Muscle of leg (tissue), 16 donors: ENCODE results near the gene TMEM52B. TPM values are rescaled to one million over a fixed set of nuclear protein-coding genes. Genes with fewer than 3 reads are reported as not detected.

Source experiments
- DNase-seq: peaks from one replicate; pipeline ENCODE4 v3.0.0; 2013
- H3K27ac ChIP-seq: one replicate; pipeline ENCODE4 v1.5.1; 2013; ENCODE audit warnings: mild to moderate bottlenecking, low read length, control low read depth
- H3K27me3 ChIP-seq: one replicate; pipeline ENCODE4 v1.6.1; 2013; ENCODE audit warnings: low read length; ENCODE audit not compliant: control insufficient read depth, insufficient read depth
- H3K36me3 ChIP-seq: one replicate; pipeline ENCODE4 v1.6.1; 2013; ENCODE audit warnings: low read length; ENCODE audit not compliant: control insufficient read depth, insufficient read depth
- H3K4me1 ChIP-seq: one replicate; pipeline ENCODE4 v1.6.1; 2013; ENCODE audit warnings: low read length; ENCODE audit not compliant: control insufficient read depth, insufficient read depth
- H3K4me3 ChIP-seq: one replicate; pipeline ENCODE4 v1.5.1; 2013; ENCODE audit warnings: low read length, control low read depth
- H3K9me3 ChIP-seq: replicated peaks from 2 replicates; pipeline ENCODE4 v1.6.1; 2013; ENCODE audit warnings: low read depth, low read length; ENCODE audit not compliant: control insufficient read depth
- WGBS: methylation state at CpG from one replicate; pipeline ENCODE4 v1.1.5; 2013; ENCODE audit warnings: missing lambda C conversion rate; ENCODE audit not compliant: insufficient coverage; 5-methylcytosine and 5-hydroxymethylcytosine counted together
- long read RNA-seq, 11 donors: transcript quantifications; one replicate each; lab custom pipeline, GENCODE V29; 2026
- polyA plus RNA-seq, 8 donors: library from polyadenylated mRNA; unstranded; fragments of 120-200 nt; gene quantifications; one replicate each; pipeline versions ENCODE4 v1.2.1 to v1.2.3, GENCODE V29; 2013; ENCODE audit warnings: inconsistent platforms in 1 of 8, low replicate concordance in 1 of 8; ENCODE audit not compliant: insufficient read length in 8 of 8, insufficient read depth in 1 of 8
- total RNA-seq: library from RNA; stranded (reverse); fragments of 120-200 nt; gene quantifications from one replicate; pipeline ENCODE4 v1.2.4, GENCODE V29; 2013

The TMEM52B gene
- not detected for total RNA-seq
- polyA plus RNA-seq, result under 1 TPM in 7 of 8 donors, not detected in 1; 0.05 to 0.52 (median 0.17) TPM
- long read RNA-seq, donor 1, result 0 reads
- long read RNA-seq, donor 2, result 0 reads
- long read RNA-seq, donor 3, result 0 reads
- long read RNA-seq, donor 4, result 0 reads
- long read RNA-seq, donor 5, result 0 reads
- long read RNA-seq, donor 6, result 0 reads
- long read RNA-seq, donor 7, result 0 reads
- long read RNA-seq, donor 8, result 0 reads
- long read RNA-seq, donor 9, result 0 reads
- long read RNA-seq, donor 10, result 0 reads
- long read RNA-seq, donor 11, result 0 reads

DNA sequence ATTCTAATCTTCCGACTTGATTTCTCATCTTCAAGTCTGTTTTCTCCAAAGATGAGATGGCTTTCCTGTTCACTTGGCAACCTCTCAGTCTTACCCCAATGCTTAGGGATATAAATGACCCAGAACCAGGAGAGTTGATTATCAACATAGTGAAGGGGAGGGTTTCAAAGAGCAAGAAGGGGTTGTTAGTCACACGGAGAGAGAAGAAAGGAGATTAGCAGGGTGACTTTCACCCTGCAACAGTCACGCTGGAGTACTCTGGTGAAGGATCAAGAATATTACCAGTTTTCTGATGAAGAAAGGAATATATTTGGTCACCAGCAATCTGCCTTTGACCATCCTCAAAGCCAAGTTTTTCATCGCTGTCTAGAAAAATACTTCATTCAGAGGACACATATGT is at the start of gene TMEM52B:
Gene TMEM52B, plus strand, starts transcription at position 212 of the 400 bp plus-strand sequence. CDS start 543 bp downstream, outside the sequence.
- no peak for DNase-seq
- Histone ChIP-seq H3K4me1 (no peaks in the 10 kb centered on the region), H3K27ac (no peak within 1 kb of the TSS), H3K27me3 (no peaks in the 10 kb centered on the region), H3K4me3 (no peak within 1 kb of the TSS), H3K9me3 (no peaks in the 10 kb centered on the region), H3K36me3 (no peaks in the 10 kb centered on the region)
- 17% methylated on average over 1 of the region's 4 CpGs for WGBS

- H3K27ac ChIP-seq, result peak within 1 kb of the TSS; percentile 60
- H3K4me3 ChIP-seq, result peak within 1 kb of the TSS; percentile 9
- WGBS, result no CpG with 5 or more reads among the region's 1 CpG
- H3K4me1 ChIP-seq, result no peaks in the 10 kb centered on the region
- H3K27me3 ChIP-seq, result no peaks in the 10 kb centered on the region
- H3K36me3 ChIP-seq, result no peaks in the 10 kb centered on the region
- peak; percentile 65 for DNase-seq
- H3K9me3 ChIP-seq, result no peaks in the 10 kb centered on the region
These were observed 48.8 kb upstream of the TMEM52B start, which contains the start of gene CLEC7A for GRCh38 chr12:10130042-10130441. CLEC7A (minus strand) TSS chr12:10130199; CDS start chr12:10130082, 117 bp downstream.

- Histone ChIP-seq H3K4me3 (no peak overlapping the region), H3K36me3 (no peaks in the 10 kb centered on the region), H3K27me3 (no peaks in the 10 kb centered on the region), H3K27ac (no peak overlapping the region), H3K4me1 (no peaks in the 10 kb centered on the region), H3K9me3 (no peaks in the 10 kb centered on the region)
- WGBS, result no CpG with 5 or more reads among the region's 2 CpGs
- DNase-seq, result peak; percentile 20
These were observed 47.6 kb upstream of the TMEM52B start for GRCh38 chr12:10131111-10131690.

DNA sequence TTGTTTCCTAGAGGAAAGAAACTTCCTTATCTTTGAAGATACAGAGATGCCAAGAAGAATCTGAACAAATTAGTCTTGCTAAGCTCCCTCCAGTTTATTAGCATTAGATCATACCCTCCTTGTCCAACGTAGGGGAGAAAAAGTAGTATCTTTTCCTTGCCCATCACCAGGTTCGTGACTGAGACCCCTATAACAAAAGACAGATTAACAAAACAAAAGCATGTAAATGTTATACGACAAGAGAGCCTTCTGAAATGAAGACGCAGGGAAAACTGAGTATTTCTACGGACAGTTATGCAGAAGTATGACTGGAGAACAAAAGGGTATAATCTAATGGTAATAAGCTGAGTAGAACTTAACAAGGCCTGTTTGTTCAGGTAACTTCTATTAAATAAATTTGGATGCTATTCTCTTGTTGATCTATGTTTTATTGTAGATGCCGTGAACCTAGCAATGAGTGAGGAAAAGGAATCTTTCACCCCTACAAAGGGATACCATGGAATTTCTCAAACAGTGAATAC is 45.9 kb upstream of the TMEM52B start:
- no peak overlapping the region for H3K27ac ChIP-seq
- H3K27me3 ChIP-seq, result no peaks in the 10 kb centered on the region
- H3K36me3 ChIP-seq, result no peaks in the 10 kb centered on the region
- no peak overlapping the region for H3K4me3 ChIP-seq
- WGBS, result 60% methylated on average over 1 of the region's 6 CpGs
- DNase-seq, result no peak
- H3K4me1 ChIP-seq, result no peaks in the 10 kb centered on the region
- H3K9me3 ChIP-seq, result no peaks in the 10 kb centered on the region

- Histone ChIP-seq H3K27ac (no peak overlapping the region), H3K27me3 (no peaks in the 10 kb centered on the region), H3K36me3 (no peaks in the 10 kb centered on the region), H3K9me3 (no peaks in the 10 kb centered on the region), H3K4me3 (no peak overlapping the region), H3K4me1 (no peaks in the 10 kb centered on the region)
- no peak for DNase-seq
- WGBS, result no CpG with 5 or more reads among the region's 4 CpGs
These were observed 43.7 kb upstream of the TMEM52B start for GRCh38 chr12:10135126-10135525.

- H3K27ac ChIP-seq, result no peak overlapping the region
- no peaks in the 10 kb centered on the region for H3K36me3 ChIP-seq
- H3K27me3 ChIP-seq, result no peaks in the 10 kb centered on the region
- WGBS, result 74% methylated on average over 13 of the region's 13 CpGs
- H3K4me3 ChIP-seq, result no peak overlapping the region
- no peak for DNase-seq
- H3K9me3 ChIP-seq, result no peaks in the 10 kb centered on the region
- no peaks in the 10 kb centered on the region for H3K4me1 ChIP-seq
These were observed 42.1 kb upstream of the TMEM52B start for GRCh38 chr12:10136637-10137205.

GRCh38 chr12:10140001-10140400 is 38.8 kb upstream of the TMEM52B start:
- DNase-seq, result peak; percentile 61
- no peaks in the 10 kb centered on the region for H3K4me1 ChIP-seq
- WGBS, result no CpG with 5 or more reads among the region's 2 CpGs

GRCh38 chr12:10142976-10143589 is 35.7 kb upstream of the TMEM52B start:
- Histone ChIP-seq H3K36me3 (no peaks in the 10 kb centered on the region), H3K27me3 (no peaks in the 10 kb centered on the region), H3K9me3 (no peaks in the 10 kb centered on the region), H3K27ac (no peak overlapping the region), H3K4me1 (no peaks in the 10 kb centered on the region), H3K4me3 (no peak overlapping the region)
- no CpG with 5 or more reads among the region's 1 CpG for WGBS
- DNase-seq, result no peak

More at GRCh38 chr12:10140001-10140400, 38.8 kb upstream of the TMEM52B start:
- no peaks in the 10 kb centered on the region for H3K36me3 ChIP-seq
- no peak overlapping the region for H3K4me3 ChIP-seq
- H3K27me3 ChIP-seq, result no peaks in the 10 kb centered on the region
- no peaks in the 10 kb centered on the region for H3K9me3 ChIP-seq
- no peak overlapping the region for H3K27ac ChIP-seq

DNA sequence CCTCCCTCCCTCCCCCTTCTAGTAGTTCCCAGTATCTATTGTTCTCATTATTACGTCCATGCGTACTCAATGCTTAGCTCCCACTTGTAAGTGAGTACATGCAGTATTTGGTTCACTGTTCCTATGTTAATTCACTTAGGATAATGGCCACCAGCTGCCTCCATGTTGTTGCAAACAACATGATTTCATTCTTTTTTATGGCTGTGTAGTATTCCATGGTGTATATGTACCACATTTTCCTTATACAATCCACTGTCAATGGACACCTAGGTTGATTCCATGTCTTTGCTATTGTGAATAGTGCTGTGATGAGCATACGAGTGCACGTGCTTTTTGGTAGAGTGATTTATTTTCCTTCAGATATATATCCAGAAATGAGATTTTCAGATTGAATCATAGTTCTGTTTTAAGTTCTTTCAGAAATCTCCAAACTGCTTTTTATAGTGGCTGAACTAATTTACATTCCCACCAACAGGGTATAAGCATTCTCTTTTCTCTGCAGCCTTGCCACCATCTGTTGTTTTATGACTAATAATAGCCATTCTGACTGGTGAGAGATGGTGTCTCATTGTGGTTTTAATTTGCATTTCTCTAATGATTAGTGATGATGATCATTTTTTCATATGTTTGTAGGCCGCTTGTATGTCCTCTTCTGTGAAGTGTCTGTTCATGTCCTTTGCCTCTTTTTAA is 31.0 kb upstream of the TMEM52B start:
- Histone ChIP-seq H3K4me3 (no peak overlapping the region), H3K4me1 (no peaks in the 10 kb centered on the region), H3K9me3 (no peaks in the 10 kb centered on the region), H3K27me3 (no peaks in the 10 kb centered on the region), H3K36me3 (no peaks in the 10 kb centered on the region), H3K27ac (no peak overlapping the region)
- no CpG with 5 or more reads among the region's 5 CpGs for WGBS
- no peak for DNase-seq
